Activated naive CD4-positive, alpha-beta T cell treated with anti-CD3 and anti-CD28 coated beads, Interleukin-2, amount 10 ng/mL, durations not matched to agents 7 days and 5 days (primary cell): ENCODE results near the gene LIME1.
A peak's percentile ranks its signal among the peaks of the same experiment; 100 is the strongest.

Experiments used
- CTCF ChIA-PET: fragments of 350-600 bp; sonication (Branson Sonifier 250); formaldehyde crosslinking; loops from one replicate; lab custom pipeline; 2021; ENCODE audit warnings: antibody characterized with exemption; lab: Charles Lee
- DNase-seq: peaks from one replicate; pipeline ENCODE4 v3.0.0-alpha.2; 2020
- H3K27ac Mint-ChIP-seq: one replicate; pipeline ENCODE4 v1.8.0; 2021; ENCODE audit warnings: mild to moderate bottlenecking, moderate library complexity, mixed read lengths
- H3K27me3 Mint-ChIP-seq: one replicate; pipeline ENCODE4 v1.8.0; 2021; ENCODE audit warnings: mild to moderate bottlenecking, mixed read lengths
- H3K36me3 Mint-ChIP-seq: one replicate; pipeline ENCODE4 v1.8.0; 2021; ENCODE audit warnings: mixed read lengths
- H3K4me1 Mint-ChIP-seq: one replicate; pipeline ENCODE4 v1.8.0; 2021; ENCODE audit warnings: mixed read lengths
- H3K4me3 Mint-ChIP-seq: one replicate; pipeline ENCODE4 v1.8.0; 2021; ENCODE audit warnings: mild to moderate bottlenecking, moderate library complexity, mixed read lengths
- H3K9me3 Mint-ChIP-seq: one replicate; pipeline ENCODE4 v1.8.0; 2021; ENCODE audit warnings: mixed read lengths

The LIME1 gene

GRCh38 chr20:63735859-63736718, at the start of gene LIME1:
LIME1 (plus strand) TSS chr20:63736664; CDS start chr20:63737550, 886 bp downstream.
- peaks cover 27% of the 10 kb centered on the region for H3K4me1 Mint-ChIP-seq
- H3K27ac Mint-ChIP-seq: peak within 1 kb of the TSS; percentile 92
- no peaks in the 10 kb centered on the region for H3K9me3 Mint-ChIP-seq
- CTCF ChIA-PET: interaction anchor here (0.8 to 1.4 kb wide), 6 partner anchors 21 to 198 kb away, joined by 3 to 7 read pairs (median 3); partner anchors contain the start of genes ARFRP1, PTK6 and ZGPAT
- H3K27me3 Mint-ChIP-seq: no peaks in the 10 kb centered on the region
- peak within 1 kb of the TSS; percentile 89 for H3K4me3 Mint-ChIP-seq
- peaks cover 33% of the 10 kb centered on the region for H3K36me3 Mint-ChIP-seq
- peak; percentile 91 for DNase-seq

GRCh38 chr20:63687419-63688178, 48.9 kb upstream of the LIME1 start:
- H3K27me3 Mint-ChIP-seq: no peaks in the 10 kb centered on the region
- H3K4me3 Mint-ChIP-seq: no peak overlapping the region
- CTCF ChIA-PET: interaction anchor here (1.2 kb wide), 1 partner anchor 46 kb away, joined by 3 read pairs; no protein-coding TSS in a partner anchor
- H3K4me1 Mint-ChIP-seq: peaks cover 9% of the 10 kb centered on the region
- H3K36me3 Mint-ChIP-seq: peaks cover 6% of the 10 kb centered on the region
- H3K27ac Mint-ChIP-seq: no peak overlapping the region
- DNase-seq: no peak
- H3K9me3 Mint-ChIP-seq: no peaks in the 10 kb centered on the region

- DNase-seq: no peak
- H3K4me1 Mint-ChIP-seq: peaks cover 9% of the 10 kb centered on the region
- CTCF ChIA-PET: interaction anchor here (1.2 kb wide), 1 partner anchor 47 kb away, joined by 3 read pairs; no protein-coding TSS in a partner anchor
- H3K4me3 Mint-ChIP-seq: no peak overlapping the region
- H3K9me3 Mint-ChIP-seq: no peaks in the 10 kb centered on the region
- H3K27me3 Mint-ChIP-seq: no peaks in the 10 kb centered on the region
- H3K36me3 Mint-ChIP-seq: peaks cover 7% of the 10 kb centered on the region
- H3K27ac Mint-ChIP-seq: no peak overlapping the region
These were observed 48.0 kb upstream of the LIME1 start for GRCh38 chr20:63688228-63689045.

GRCh38 chr20:63689046-63690002, 47.1 kb upstream of the LIME1 start:
- DNase-seq: no peak
- Mint-ChIP-seq H3K36me3 (peaks cover 13% of the 10 kb centered on the region), H3K9me3 (no peaks in the 10 kb centered on the region), H3K4me1 (peaks cover 9% of the 10 kb centered on the region), H3K27me3 (no peaks in the 10 kb centered on the region), H3K27ac (no peak overlapping the region), H3K4me3 (no peak overlapping the region)
- CTCF ChIA-PET: interaction anchor here (1.2 kb wide), 1 partner anchor 48 kb away, joined by 3 read pairs; no protein-coding TSS in a partner anchor

- Mint-ChIP-seq H3K36me3 (peaks cover 14% of the 10 kb centered on the region), H3K27me3 (no peaks in the 10 kb centered on the region), H3K27ac (no peak overlapping the region), H3K9me3 (no peaks in the 10 kb centered on the region), H3K4me3 (no peak overlapping the region), H3K4me1 (peaks cover 9% of the 10 kb centered on the region)
- no peak for DNase-seq
- CTCF ChIA-PET: no interaction called here
These were observed 46.2 kb upstream of the LIME1 start for GRCh38 chr20:63690003-63690897.

- Mint-ChIP-seq H3K4me1 (peaks cover 10% of the 10 kb centered on the region), H3K4me3 (no peak overlapping the region), H3K9me3 (no peaks in the 10 kb centered on the region), H3K27ac (no peak overlapping the region), H3K27me3 (no peaks in the 10 kb centered on the region), H3K36me3 (peaks cover 17% of the 10 kb centered on the region)
- CTCF ChIA-PET: no interaction called here
- no peak for DNase-seq
These were observed 45.4 kb upstream of the LIME1 start for GRCh38 chr20:63690898-63691710.

- peak overlapping the region; percentile 65 for H3K27ac Mint-ChIP-seq
- H3K27me3 Mint-ChIP-seq: no peaks in the 10 kb centered on the region
- peaks cover 18% of the 10 kb centered on the region for H3K36me3 Mint-ChIP-seq
- no peak overlapping the region for H3K4me3 Mint-ChIP-seq
- CTCF ChIA-PET: no interaction called here
- DNase-seq: no peak
- H3K9me3 Mint-ChIP-seq: no peaks in the 10 kb centered on the region
- H3K4me1 Mint-ChIP-seq: peaks cover 10% of the 10 kb centered on the region
These were observed 44.6 kb upstream of the LIME1 start for GRCh38 chr20:63691711-63692435.

- peaks cover 10% of the 10 kb centered on the region for H3K4me1 Mint-ChIP-seq
- H3K36me3 Mint-ChIP-seq: peaks cover 18% of the 10 kb centered on the region
- CTCF ChIA-PET: no interaction called here
- H3K27me3 Mint-ChIP-seq: peaks cover 4% of the 10 kb centered on the region
- peak overlapping the region; percentile 65 for H3K27ac Mint-ChIP-seq
- no peak overlapping the region for H3K4me3 Mint-ChIP-seq
- no peak for DNase-seq
- no peaks in the 10 kb centered on the region for H3K9me3 Mint-ChIP-seq
These were observed 43.9 kb upstream of the LIME1 start for GRCh38 chr20:63692436-63693082.

GRCh38 chr20:63693083-63693732, 43.3 kb upstream of the LIME1 start:
- CTCF ChIA-PET: no interaction called here

GRCh38 chr20:63693733-63694583, 42.5 kb upstream of the LIME1 start:
- Mint-ChIP-seq H3K4me1 (peaks cover 9% of the 10 kb centered on the region), H3K27me3 (peaks cover 4% of the 10 kb centered on the region), H3K27ac (peak overlapping the region; percentile 81), H3K36me3 (peaks cover 18% of the 10 kb centered on the region), H3K4me3 (peak overlapping the region; percentile 35), H3K9me3 (no peaks in the 10 kb centered on the region)
- CTCF ChIA-PET: no interaction called here
- peak; percentile 19 for DNase-seq

More at GRCh38 chr20:63693083-63693732, 43.3 kb upstream of the LIME1 start:
- H3K27me3 Mint-ChIP-seq: peaks cover 4% of the 10 kb centered on the region
- DNase-seq: peak; percentile 18
- H3K9me3 Mint-ChIP-seq: no peaks in the 10 kb centered on the region
- H3K36me3 Mint-ChIP-seq: peaks cover 18% of the 10 kb centered on the region
- no peak overlapping the region for H3K27ac Mint-ChIP-seq
- H3K4me3 Mint-ChIP-seq: no peak overlapping the region
- peaks cover 9% of the 10 kb centered on the region for H3K4me1 Mint-ChIP-seq
